Duodenal mucosa (tissue), 2 donors: ENCODE measurements around the gene SYT15B.
"Not testable (repeated sequence)": the region's sequence is repeated elsewhere in the genome, so short reads cannot be mapped to it uniquely, and the experiment has no call there.

Experiments used
- H3K27ac ChIP-seq: one replicate; pipeline ENCODE4 v1.7.0; 2013; ENCODE audit warnings: low read depth, low read length
- H3K27me3 ChIP-seq, 2 donors: one replicate each; pipeline ENCODE4 v1.7.0; 2013; ENCODE audit warnings: low read length in 2 of 2, control low read depth in 1 of 2; ENCODE audit not compliant: insufficient read depth in 2 of 2, control insufficient read depth in 1 of 2
- H3K36me3 ChIP-seq, 2 donors: one replicate each; pipeline ENCODE4 v1.7.0; 2013; ENCODE audit warnings: low read length in 2 of 2, control low read depth in 1 of 2; ENCODE audit not compliant: insufficient read depth in 2 of 2, control insufficient read depth in 1 of 2
- H3K4me1 ChIP-seq, 2 donors: one replicate each; pipeline ENCODE4 v1.7.0; 2013; ENCODE audit warnings: low read length in 2 of 2, control low read depth in 1 of 2; ENCODE audit not compliant: insufficient read depth in 2 of 2, control insufficient read depth in 1 of 2
- H3K4me3 ChIP-seq, 2 donors: one replicate each; pipeline ENCODE4 v1.7.0; 2013; ENCODE audit warnings: low read length in 2 of 2, low read depth in 1 of 2
- H3K9ac ChIP-seq, 2 donors: one replicate each; pipeline ENCODE4 v1.7.0; 2013; ENCODE audit warnings: low read length in 2 of 2, low read depth in 1 of 2
- H3K9me3 ChIP-seq, 2 donors: one replicate each; pipeline ENCODE4 v1.7.0; 2013; ENCODE audit warnings: low read length in 2 of 2, control low read depth in 1 of 2; ENCODE audit not compliant: control insufficient read depth in 1 of 2

SYT15B gene

DNA sequence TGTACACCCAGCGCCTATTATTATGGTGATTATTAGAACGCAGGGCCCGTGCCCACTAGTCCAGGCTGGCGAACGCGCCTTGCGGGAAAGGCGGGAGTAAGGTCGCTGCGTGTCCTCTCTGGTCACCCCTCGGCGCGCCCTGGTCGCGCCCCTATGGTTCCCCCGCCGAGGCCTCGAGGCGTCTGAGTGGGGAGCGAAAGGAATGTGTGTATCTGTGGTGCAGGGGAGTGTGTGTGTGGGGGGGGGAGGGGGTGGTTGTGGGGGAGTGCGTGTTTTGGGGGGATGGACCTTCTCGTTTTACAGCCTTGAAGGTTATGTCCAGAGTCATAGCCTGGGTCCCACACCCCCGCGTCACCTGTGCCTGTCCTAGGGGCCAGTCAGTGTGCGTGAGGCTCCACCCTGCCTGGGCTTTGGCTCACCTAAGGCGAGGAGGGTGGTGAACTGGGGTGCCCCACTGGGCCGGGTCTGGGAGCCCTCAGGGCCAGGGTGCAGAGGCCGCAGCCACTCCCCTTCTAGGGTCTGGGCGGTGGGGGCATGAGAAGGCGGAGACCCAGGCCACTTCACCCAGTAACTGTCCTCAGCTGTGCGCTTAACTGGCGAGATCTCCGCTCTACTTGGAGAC lies at the start of gene SYT15B:
TSS of gene SYT15B (minus strand) at position 39 of the 622 bp plus-strand sequence. CDS start 952 bp downstream, outside the sequence.
- not testable (repeated sequence) for H3K9ac ChIP-seq, H3K4me1 ChIP-seq, H3K9me3 ChIP-seq, H3K36me3 ChIP-seq, H3K27me3 ChIP-seq, H3K27ac ChIP-seq, H3K4me3 ChIP-seq

DNA sequence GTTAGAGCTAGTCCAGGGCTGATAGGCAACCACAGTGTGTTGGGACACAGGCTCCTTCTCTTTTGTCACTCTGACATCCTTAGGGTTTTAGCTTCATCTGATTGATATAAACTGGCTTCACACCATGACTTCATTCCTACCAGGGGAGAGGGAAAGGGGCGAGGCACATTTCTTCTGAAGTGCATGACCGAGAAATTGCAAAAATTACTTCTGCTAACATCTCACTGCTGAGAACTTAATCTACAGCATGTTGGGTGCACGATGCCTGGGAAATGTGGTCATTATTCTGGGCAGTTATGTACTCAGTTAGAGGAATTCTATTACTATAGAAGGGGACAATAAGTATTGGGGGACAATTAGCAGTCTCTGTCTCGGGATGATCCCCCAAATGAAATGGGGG lies 16.2 kb upstream of the SYT15B start:
- H3K4me3 ChIP-seq, H3K4me1 ChIP-seq, H3K36me3 ChIP-seq, H3K27me3 ChIP-seq, H3K9ac ChIP-seq, H3K9me3 ChIP-seq, H3K27ac ChIP-seq: not testable (repeated sequence)

DNA sequence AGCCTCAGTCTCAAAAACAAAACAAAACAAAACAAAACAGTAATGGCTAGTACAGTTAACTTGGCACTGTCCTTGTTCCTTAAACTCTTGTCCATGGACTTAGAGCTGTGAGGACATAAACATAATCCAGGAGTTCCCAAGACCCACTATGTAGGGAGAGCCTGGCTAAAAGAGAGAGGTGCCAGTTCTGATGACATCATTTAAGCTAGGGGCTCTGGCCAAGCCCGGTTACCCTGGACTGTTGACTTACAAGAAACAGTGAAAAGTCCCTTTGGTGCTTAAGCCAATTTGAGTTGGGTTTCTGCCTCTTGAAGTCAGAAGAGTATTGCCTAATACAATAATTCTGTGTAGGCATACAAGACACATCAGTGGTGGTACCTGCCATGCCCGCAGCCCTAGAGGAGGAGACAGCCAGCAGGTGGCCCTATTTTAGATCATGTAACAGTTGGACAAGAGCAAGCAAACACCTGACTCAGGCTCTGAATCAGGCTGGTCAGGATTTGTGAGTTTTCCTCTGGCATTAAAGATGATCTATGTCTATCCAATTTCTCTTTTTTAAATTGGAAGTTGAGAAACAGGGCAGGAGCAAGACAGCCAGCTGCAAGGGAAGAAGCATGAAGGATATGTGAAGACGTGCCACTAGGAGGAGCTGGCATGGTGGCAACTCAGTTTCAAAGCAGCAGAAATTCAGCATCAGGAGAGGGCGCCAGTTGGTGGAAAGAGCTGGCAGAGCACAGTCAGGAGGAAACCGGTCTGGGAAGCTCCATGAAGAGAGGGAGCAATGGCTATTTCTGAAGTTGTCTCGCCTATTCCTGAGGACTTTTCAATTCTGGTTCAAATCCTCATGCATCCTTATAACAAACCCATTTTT lies 12.2 kb upstream of the SYT15B start:
- H3K9ac ChIP-seq, H3K4me3 ChIP-seq: not testable (repeated sequence)

DNA sequence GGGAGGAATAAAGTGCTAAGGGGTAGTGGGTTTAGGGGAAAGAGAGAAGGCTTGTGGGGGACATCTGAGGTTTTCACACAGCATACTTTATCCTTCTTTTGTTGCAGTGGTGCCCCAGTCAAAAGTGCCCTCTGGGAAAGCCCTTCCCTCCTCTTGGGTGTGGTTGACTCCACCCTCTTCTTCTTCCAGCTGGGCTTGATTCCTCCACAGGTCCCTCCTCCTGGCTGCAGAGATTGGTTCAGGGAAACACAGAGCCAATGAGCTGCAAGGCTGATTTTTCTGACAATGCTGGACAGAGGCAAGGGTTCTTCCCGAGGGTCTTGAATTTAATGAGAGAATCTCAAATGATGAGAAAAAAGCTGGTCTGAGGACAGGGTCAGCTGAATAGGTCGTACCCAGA lies 7.4 kb upstream of the SYT15B start:
- not testable (repeated sequence) for H3K9me3 ChIP-seq, H3K27me3 ChIP-seq, H3K36me3 ChIP-seq, H3K4me1 ChIP-seq, H3K27ac ChIP-seq, H3K4me3 ChIP-seq, H3K9ac ChIP-seq

More for the DNA sequence above, 12.2 kb upstream of the SYT15B start:
- not testable (repeated sequence) for H3K4me1 ChIP-seq, H3K36me3 ChIP-seq, H3K27ac ChIP-seq, H3K9me3 ChIP-seq, H3K27me3 ChIP-seq

DNA sequence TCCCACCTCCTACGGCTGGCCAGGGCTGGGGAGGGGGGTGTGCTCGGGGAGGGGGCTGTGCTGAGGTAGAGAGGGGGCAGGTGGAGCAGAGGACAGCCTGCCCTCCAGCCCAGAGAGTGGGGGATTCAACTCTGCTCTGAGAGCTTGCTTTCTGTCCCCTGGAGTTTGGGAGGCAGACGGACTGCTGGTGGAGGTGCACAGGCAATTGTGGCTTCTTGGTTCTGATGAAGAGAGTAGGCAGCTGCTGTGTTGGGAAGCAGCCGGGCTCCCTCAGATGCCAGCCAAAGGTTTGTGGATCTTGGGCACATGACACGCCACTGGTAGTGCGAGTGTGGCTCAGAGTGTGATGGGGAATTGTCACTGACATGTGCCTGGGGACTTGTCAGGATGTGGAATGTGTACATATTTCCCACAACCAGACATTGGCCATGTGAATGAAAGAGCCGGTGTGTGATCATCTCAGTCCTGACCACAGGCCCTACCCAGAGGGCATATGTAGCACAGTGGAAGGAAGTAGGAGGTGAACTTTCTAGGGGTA lies 5.3 kb upstream of the SYT15B start:
- H3K9ac ChIP-seq, H3K27ac ChIP-seq, H3K4me1 ChIP-seq, H3K27me3 ChIP-seq, H3K9me3 ChIP-seq, H3K4me3 ChIP-seq, H3K36me3 ChIP-seq: not testable (repeated sequence)

DNA sequence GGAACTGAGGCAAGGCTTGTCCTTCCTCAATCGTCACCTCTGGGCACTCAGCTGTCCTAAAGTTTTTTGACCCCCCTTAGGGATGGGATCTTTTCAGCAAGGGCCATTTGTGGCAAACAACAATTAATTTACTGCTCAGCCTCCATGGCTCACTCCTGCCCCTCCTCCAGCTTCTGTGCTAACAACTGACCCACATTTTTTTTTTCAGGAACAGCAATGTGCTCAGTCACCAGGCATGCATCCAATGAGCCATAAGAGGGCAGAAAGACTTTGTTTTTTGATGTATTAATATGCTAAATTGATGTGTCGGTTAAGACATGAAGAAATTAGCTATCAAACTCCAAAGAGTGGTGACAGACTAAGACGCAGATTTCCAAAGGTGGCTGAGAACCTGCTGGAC lies 4.7 kb upstream of the SYT15B start:
- H3K27me3 ChIP-seq, H3K36me3 ChIP-seq, H3K9me3 ChIP-seq, H3K27ac ChIP-seq, H3K4me1 ChIP-seq, H3K9ac ChIP-seq, H3K4me3 ChIP-seq: not testable (repeated sequence)

DNA sequence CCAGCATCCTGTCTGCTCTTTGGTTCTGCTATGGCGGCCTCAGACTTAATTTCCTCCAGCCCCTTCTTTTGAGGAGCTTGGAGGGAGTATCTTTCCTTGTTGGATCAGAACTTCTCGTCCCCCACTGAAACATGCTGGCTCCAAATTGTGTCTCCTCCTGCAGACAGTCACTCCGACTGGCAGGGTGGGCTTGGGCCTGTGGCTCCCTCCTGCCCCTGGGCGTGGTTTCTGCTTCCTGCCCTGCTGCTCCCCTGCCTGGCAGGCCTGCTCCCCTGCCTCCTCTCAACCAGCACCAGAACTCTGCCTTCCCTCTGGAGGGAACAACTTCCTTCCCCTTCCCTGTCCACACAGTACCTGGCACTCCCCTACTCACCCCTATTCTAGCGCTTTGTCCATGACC lies 3.8 kb upstream of the SYT15B start:
- H3K9ac ChIP-seq, H3K27ac ChIP-seq, H3K9me3 ChIP-seq, H3K27me3 ChIP-seq, H3K4me3 ChIP-seq, H3K36me3 ChIP-seq, H3K4me1 ChIP-seq: not testable (repeated sequence)

DNA sequence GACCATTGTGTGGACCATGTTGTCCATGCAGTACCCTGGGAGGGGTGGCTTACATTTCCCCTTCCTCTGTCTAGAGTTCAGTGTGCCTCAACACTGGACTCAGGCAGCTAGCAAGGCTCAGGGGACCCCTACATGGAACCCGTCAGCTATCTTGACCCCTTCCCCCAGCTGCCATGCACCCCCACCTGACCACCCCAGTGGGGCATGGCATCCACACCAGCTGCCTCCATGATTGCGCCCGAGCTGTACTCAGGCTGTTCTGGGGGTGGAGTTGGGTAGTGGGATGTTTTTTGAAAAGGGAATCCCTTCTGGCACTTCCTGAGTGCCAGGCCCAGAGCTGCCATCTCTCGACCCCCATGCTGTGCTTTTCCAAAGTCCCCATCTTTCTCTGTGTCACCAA lies 1.8 kb upstream of the SYT15B start:
- H3K4me3 ChIP-seq, H3K27me3 ChIP-seq, H3K27ac ChIP-seq, H3K36me3 ChIP-seq, H3K4me1 ChIP-seq, H3K9me3 ChIP-seq, H3K9ac ChIP-seq: not testable (repeated sequence)

DNA sequence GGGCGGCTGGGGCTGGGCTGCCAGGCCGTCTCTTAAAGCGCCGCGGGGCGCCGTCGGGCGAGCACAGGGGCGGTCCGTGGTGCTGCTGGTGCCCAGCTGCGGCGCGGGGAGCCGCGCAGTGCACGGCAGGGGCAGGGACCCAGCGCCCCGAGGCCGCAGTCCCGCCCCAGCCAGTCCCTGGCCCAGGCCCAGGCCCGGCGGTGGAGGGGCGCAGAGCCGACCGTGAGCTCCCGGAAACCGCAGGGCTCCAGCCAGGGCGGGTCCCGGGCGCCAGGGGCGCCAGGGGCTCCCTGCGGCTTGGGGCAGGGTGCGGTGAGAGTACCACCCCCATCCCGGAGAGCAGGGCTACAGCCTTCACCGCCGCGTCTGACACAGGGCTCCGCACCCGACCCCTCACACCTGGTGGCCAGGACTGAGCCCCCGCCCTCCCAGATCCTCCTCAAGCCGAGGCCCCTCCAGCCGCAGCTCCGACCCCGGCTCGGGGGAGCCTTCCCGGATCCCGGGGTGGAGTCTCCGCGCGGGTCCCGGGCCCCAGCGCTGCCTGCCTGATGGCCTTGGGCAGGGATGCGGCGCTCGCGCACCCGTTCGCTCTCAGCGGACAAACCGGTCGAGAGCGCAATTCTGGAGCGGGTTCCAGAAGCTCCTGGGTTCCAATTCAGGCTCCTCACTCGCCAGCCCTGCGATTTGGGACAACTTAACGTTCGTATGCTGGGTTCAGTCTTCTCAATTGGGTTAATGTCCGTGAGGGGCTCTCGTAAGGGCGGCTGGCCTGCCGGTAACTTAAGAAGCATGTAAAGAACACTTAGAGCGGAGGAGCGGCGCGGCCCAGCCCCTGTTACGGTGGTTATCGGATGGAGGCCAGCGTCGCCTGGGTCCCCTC lies 478 bp downstream of the SYT15B start:
- not testable (repeated sequence) for H3K4me1 ChIP-seq, H3K27ac ChIP-seq, H3K9ac ChIP-seq, H3K4me3 ChIP-seq, H3K9me3 ChIP-seq, H3K36me3 ChIP-seq, H3K27me3 ChIP-seq

DNA sequence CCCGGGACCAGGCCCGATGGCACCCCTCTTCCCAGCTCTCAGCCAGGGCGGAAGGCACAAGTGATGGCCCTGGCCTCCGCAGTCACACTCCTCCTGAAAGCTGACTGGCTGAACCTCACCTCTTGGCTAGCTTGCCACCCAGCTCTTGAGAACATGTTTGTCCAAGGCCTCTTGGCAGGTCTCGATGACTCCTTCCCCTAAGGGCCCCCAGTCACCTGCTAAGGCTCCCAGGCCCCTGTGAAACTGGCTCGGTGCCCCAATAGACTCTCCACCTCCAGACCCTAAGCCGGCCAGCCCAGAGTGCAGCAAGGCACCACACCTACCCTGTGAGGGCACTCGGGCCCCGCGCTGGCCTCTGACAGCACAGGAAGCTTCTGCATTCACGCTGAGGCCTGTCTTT lies 4.5 kb downstream of the SYT15B start:
- H3K4me1 ChIP-seq, H3K9me3 ChIP-seq, H3K27me3 ChIP-seq, H3K36me3 ChIP-seq, H3K9ac ChIP-seq, H3K4me3 ChIP-seq, H3K27ac ChIP-seq: not testable (repeated sequence)
